Endothelial cell of umbilical vein (primary cell): ENCODE measurements around the gene CKAP5. TPM values are rescaled to one million over a fixed set of nuclear protein-coding genes. Genes with fewer than 3 reads are reported as not detected.

Experiments
- BruUV-seq: library from RNA; stranded (reverse); fragments of 400-500 nt; replicated peaks from 2 replicates; lab custom pipeline; 2021; lab: Mats Ljungman, UMichigan
- CTCF ChIA-PET: fragments of 300-600, 350-600 bp; sonication (Branson Sonifier 250); formaldehyde crosslinking; loops from one replicate; lab custom pipeline; 2021; ENCODE audit warnings: antibody characterized with exemption, inconsistent platforms; lab: Charles Lee
- POLR2A ChIA-PET: fragments of 300-600, 350-600 bp; sonication (Branson Sonifier 250); formaldehyde crosslinking; loops from one replicate; lab custom pipeline; 2021; ENCODE audit warnings: antibody characterized with exemption, inconsistent platforms; lab: Charles Lee
- DNase-seq: peaks from one replicate; pipeline ENCODE4 v3.0.0-alpha.2; 2011; ENCODE audit warnings: low read depth, low spot score
- FAIRE-seq: peaks from 2 replicates; lab custom pipeline; 2011; peaks lifted over from hg19 to GRCh38; lab: Jason Lieb, UNC
- H2AFZ ChIP-seq: 2 replicates; pipeline ENCODE4 v1.6.0; 2012; ENCODE audit warnings: low read depth, low read length, control low read depth, inconsistent platforms
- H3K27ac ChIP-seq: 2 replicates; pipeline ENCODE4 v1.5.1; 2011; ENCODE audit warnings: low read depth, mild to moderate bottlenecking, control low read depth, low read length, moderate library complexity; ENCODE audit not compliant: insufficient read depth
- H3K27me3 ChIP-seq, 2 experiments: 2 replicates each; pipeline versions ENCODE4 v1.6.0 to v1.6.1; 2011; ENCODE audit warnings: low read length in 2 of 2, mixed read lengths in 1 of 2; ENCODE audit not compliant: control insufficient read depth in 2 of 2, insufficient read depth in 2 of 2
- H3K36me3 ChIP-seq, 2 experiments: 2 replicates in 1 of 2; 3 replicates in 1 of 2; pipeline ENCODE4 v1.5.1; 2011; ENCODE audit warnings: low read length in 2 of 2, mild to moderate bottlenecking in 1 of 2, moderate library complexity in 1 of 2; ENCODE audit not compliant: control insufficient read depth in 2 of 2, insufficient read depth in 2 of 2; ENCODE audit errors: extremely low read depth in 1 of 2
- H3K4me1 ChIP-seq: 3 replicates; pipeline ENCODE4 v1.5.1; 2011; ENCODE audit warnings: mild to moderate bottlenecking, low read length; ENCODE audit not compliant: control insufficient read depth, insufficient read depth; ENCODE audit errors: extremely low read depth
- H3K4me2 ChIP-seq: 2 replicates; pipeline ENCODE4 v1.6.1; 2011; ENCODE audit warnings: low read length, control low read depth, mixed read lengths; ENCODE audit not compliant: insufficient read depth
- H3K4me3 ChIP-seq, 3 experiments: fragments of 200-600 bp in 1 of 3; sonication (generic), shearing (Covaris generic) in 1 of 3; replicated peaks in 1 of 3; 2 replicates each; pipeline ENCODE4 v1.5.1; 2011 to 2016; ENCODE audit warnings: control low read depth in 3 of 3, low read length in 3 of 3, mild to moderate bottlenecking in 2 of 3, inconsistent platforms in 1 of 3, low read depth in 1 of 3, moderate library complexity in 1 of 3; ENCODE audit not compliant: insufficient read depth in 1 of 3
- H3K79me2 ChIP-seq: 2 replicates; pipeline ENCODE4 v1.6.0; 2012; ENCODE audit warnings: low read length, inconsistent platforms; ENCODE audit not compliant: control insufficient read depth, insufficient read depth
- H3K9ac ChIP-seq: replicated peaks from 2 replicates; pipeline ENCODE3; 2011; ENCODE audit warnings: low read length, control low read depth; ENCODE audit not compliant: insufficient read depth; ENCODE audit errors: extremely low read depth
- H3K9me1 ChIP-seq: replicated peaks from 3 replicates; pipeline ENCODE4 v1.6.0; 2011; ENCODE audit warnings: mild to moderate bottlenecking, low read length; ENCODE audit not compliant: control insufficient read depth, insufficient read depth; ENCODE audit errors: extremely low read depth
- H3K9me3 ChIP-seq: replicated peaks from 2 replicates; pipeline ENCODE4 v1.5.1; 2012; ENCODE audit warnings: low read length, inconsistent platforms; ENCODE audit not compliant: control insufficient read depth, insufficient read depth
- H4K20me1 ChIP-seq: replicated peaks from 2 replicates; pipeline ENCODE3; 2011; ENCODE audit warnings: mild to moderate bottlenecking, low read length; ENCODE audit not compliant: control insufficient read depth, insufficient read depth; ENCODE audit errors: extremely low read depth
- EZH2 ChIP-seq: IDR thresholded peaks from 2 replicates; pipeline ENCODE4 v1.6.1; 2012; ENCODE audit warnings: borderline replicate concordance, low read depth, mild to moderate bottlenecking, moderate library complexity, low read length, inconsistent platforms; ENCODE audit not compliant: severe bottlenecking
- FOS ChIP-seq: IDR thresholded peaks from 2 replicates; pipeline ENCODE4 v1.6.1; 2011; ENCODE audit warnings: mild to moderate bottlenecking, low read length, moderate library complexity, borderline replicate concordance; ENCODE audit not compliant: insufficient read depth
- GATA2 ChIP-seq: IDR thresholded peaks from 2 replicates; pipeline ENCODE4 v1.7.0; 2011; ENCODE audit warnings: low read depth, mild to moderate bottlenecking, moderate library complexity, mixed read lengths, low read length; ENCODE audit not compliant: insufficient read length, insufficient read depth
- MAX ChIP-seq: IDR thresholded peaks from 2 replicates; pipeline ENCODE4 v1.6.1; 2011; ENCODE audit not compliant: insufficient read depth, insufficient read length
- MYC ChIP-seq: IDR thresholded peaks from one replicate; pipeline ENCODE4 v1.6.1; 2011; ENCODE audit warnings: mild to moderate bottlenecking, low read depth, low read length
- POLR2A ChIP-seq: IDR thresholded peaks from 2 replicates; pipeline ENCODE4 v1.6.1; 2012; ENCODE audit warnings: low read depth, mild to moderate bottlenecking, control low read depth, low read length
- POLR2AphosphoS5 ChIP-seq: IDR thresholded peaks from 2 replicates; pipeline ENCODE4 v1.6.1; 2012; ENCODE audit warnings: low read depth, mild to moderate bottlenecking, control low read depth, low read length, moderate library complexity; ENCODE audit not compliant: insufficient read depth
- dilution Hi-C: fragments of 300-500 bp; cut with MboI; formaldehyde crosslinking; loops from one replicate; pipeline ENCODE4 v1.15.0; 2019; ENCODE audit warnings: low sequenced_read_pairs; ENCODE audit not compliant: extremely low pct_ligation_motif_present
- intact Hi-C: fragments of 100-400 bp; cut with micrococcal nuclease; formaldehyde crosslinking; loops from one replicate; pipeline ENCODE4 v1.10.0; 2022
- polyA plus RNA-seq, 4 experiments: library from polyadenylated mRNA; depleted of rRNA in 3 of 4; stranded (reverse) in 3 of 4; unstranded in 1 of 4; fragments of >200 nt; gene quantifications; 2 replicates each; pipeline versions ENCODE4 v1.2.1 to v1.2.3, GENCODE V29; 2011 to 2012; ENCODE audit warnings: missing spikeins in 1 of 4
- total RNA-seq: library from RNA; stranded (reverse); gene quantifications from 2 replicates; pipeline ENCODE4 v1.2.3, GENCODE V29; 2021
- TF ChIP-seq, protein P1 (sequence below), 2 donors: IDR thresholded peaks; 1 replicate in 1 of 2; 2 replicates in 1 of 2; pipeline ENCODE4 v1.5.1; 2011; ENCODE audit warnings: low read length in 2 of 2, mild to moderate bottlenecking in 2 of 2, moderate library complexity in 2 of 2, control low read depth in 1 of 2, inconsistent platforms in 1 of 2, low read depth in 1 of 2; ENCODE audit not compliant: insufficient read depth in 1 of 2; ENCODE audit errors: extremely low read depth in 1 of 2

CKAP5 gene
- total and polyA plus RNA-seq, 2 donors (not counting 3 experiments of a cell fraction or from before 2014, with no cell fraction given): 47.4 to 138 TPM

DNA sequence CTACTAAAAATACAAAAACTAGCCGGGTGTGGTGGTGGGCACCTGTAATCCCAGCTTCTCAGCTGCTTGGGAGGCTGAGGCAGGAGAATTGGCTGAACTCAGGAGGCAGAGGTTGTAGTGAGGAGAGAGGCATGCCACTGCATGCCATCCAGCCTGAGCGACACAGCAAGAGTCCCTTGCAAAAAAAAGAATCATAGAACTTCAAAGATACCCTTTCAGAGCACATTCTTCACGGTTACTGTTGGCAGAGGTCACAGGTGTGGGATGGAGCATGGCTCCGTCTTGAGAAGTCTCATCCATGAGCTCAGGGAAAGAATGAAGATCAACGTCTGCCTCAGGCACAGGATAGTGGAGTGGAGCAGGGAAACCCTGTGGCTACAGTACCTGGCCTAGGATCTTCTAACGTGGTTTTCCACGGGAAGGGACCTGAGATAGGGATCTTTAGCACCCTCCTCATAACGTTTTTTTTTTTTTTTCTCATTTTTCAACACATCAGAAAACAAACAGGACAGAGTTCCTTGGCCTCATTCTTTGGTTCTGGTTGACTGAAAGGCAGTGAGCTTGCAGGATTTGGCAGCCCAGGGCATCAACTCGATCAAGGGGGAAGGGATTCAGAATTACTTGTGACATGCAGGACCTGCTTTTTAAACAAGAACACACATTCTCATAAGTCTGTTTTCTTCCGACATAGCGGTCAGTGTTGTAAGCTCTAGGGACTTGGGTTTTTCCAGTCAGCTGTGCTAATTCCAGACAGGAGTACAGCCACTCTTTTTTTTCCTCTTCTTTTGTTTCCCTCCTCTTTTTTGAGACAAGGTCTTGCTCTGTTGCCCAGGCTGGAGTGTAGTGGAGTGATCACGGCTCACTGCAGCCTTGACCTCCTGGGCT, 104.2 kb downstream of the CKAP5 start:
- no peak overlapping the region for H2AFZ ChIP-seq
- H3K4me3 ChIP-seq: no peak overlapping the region
- intact Hi-C loops (no loop called here), dilution Hi-C loops (no loop called here)
- no peak overlapping the region for H3K27ac ChIP-seq
- DNase-seq (no peak), FAIRE-seq (no peak)
- no peak overlapping the region for H3K9ac ChIP-seq
- H4K20me1 ChIP-seq: no peaks in the 10 kb centered on the region
- ChIA-PET POLR2A (no interaction called here), CTCF (interaction anchor here (1.5 kb wide), 1 partner anchor 29 kb away, joined by 3 read pairs; no protein-coding TSS in a partner anchor)
- no TSS peak for BruUV-seq
- H3K9me1 ChIP-seq: no peaks in the 10 kb centered on the region
- H3K36me3 ChIP-seq: peaks cover 26 to 32% of the 10 kb centered on the region in 2 experiments
- TF ChIP-seq GATA2: no peak
- no peak for TF ChIP-seq FOS
- no peak for TF ChIP-seq POLR2A
- no peak for TF ChIP-seq MAX
- TF ChIP-seq MYC: no peak
- H3K79me2 ChIP-seq: no peaks in the 10 kb centered on the region
- H3K27me3 ChIP-seq: no peaks in the 10 kb centered on the region
- H3K4me2 ChIP-seq: no peak overlapping the region
- no peaks in the 10 kb centered on the region for H3K4me1 ChIP-seq
- no peaks in the 10 kb centered on the region for H3K9me3 ChIP-seq

GRCh38 chr11:46738887-46739286, 107.2 kb downstream of the CKAP5 start:
- H4K20me1 ChIP-seq: no peaks in the 10 kb centered on the region
- POLR2A ChIA-PET: no interaction called here
- dilution Hi-C loops: no loop called here
- CTCF ChIA-PET: interaction anchor here (1.0 to 1.2 kb wide), 2 partner anchors 14 to 19 kb away, joined by 3 read pairs; no protein-coding TSS in a partner anchor
- no peak for TF ChIP-seq EZH2
- TF ChIP-seq FOS: no peak
- TF ChIP-seq, protein P1, sequence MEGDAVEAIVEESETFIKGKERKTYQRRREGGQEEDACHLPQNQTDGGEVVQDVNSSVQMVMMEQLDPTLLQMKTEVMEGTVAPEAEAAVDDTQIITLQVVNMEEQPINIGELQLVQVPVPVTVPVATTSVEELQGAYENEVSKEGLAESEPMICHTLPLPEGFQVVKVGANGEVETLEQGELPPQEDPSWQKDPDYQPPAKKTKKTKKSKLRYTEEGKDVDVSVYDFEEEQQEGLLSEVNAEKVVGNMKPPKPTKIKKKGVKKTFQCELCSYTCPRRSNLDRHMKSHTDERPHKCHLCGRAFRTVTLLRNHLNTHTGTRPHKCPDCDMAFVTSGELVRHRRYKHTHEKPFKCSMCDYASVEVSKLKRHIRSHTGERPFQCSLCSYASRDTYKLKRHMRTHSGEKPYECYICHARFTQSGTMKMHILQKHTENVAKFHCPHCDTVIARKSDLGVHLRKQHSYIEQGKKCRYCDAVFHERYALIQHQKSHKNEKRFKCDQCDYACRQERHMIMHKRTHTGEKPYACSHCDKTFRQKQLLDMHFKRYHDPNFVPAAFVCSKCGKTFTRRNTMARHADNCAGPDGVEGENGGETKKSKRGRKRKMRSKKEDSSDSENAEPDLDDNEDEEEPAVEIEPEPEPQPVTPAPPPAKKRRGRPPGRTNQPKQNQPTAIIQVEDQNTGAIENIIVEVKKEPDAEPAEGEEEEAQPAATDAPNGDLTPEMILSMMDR (IDR thresholded peaks at IDR 0.05; ENCODE audit: extremely low read depth in 1 of 2, insufficient read depth in 1 of 2, low read depth in 1 of 2, low read length in 2 of 2): no peak
- no peak for TF ChIP-seq POLR2AphosphoS5
- no peak for TF ChIP-seq MAX
- no peak for TF ChIP-seq POLR2A
- no peak for TF ChIP-seq MYC
- H3K27me3 ChIP-seq: no peaks in the 10 kb centered on the region
- no peak overlapping the region for H3K9ac ChIP-seq
- no peak overlapping the region for H2AFZ ChIP-seq
- FAIRE-seq (no peak), DNase-seq (no peak)
- H3K4me3 ChIP-seq: no peak overlapping the region
- no peaks in the 10 kb centered on the region for H3K9me3 ChIP-seq
- peaks cover 13 to 19% of the 10 kb centered on the region in 2 experiments for H3K36me3 ChIP-seq
- H3K79me2 ChIP-seq: no peaks in the 10 kb centered on the region
- no TSS peak for BruUV-seq
- no peaks in the 10 kb centered on the region for H3K9me1 ChIP-seq
- intact Hi-C loops: no loop called here
- H3K27ac ChIP-seq: no peak overlapping the region
- no peak overlapping the region for H3K4me2 ChIP-seq
- H3K4me1 ChIP-seq: peaks cover 4% of the 10 kb centered on the region
